GM19468 (cell line): ENCODE measurements around the gene GAS7.

Experiments
- ATAC-seq: cut with Tn5 transposase; IDR thresholded peaks from one replicate; pipeline ENCODE4 v1.9.1; 2021; ENCODE audit warnings: mild to moderate bottlenecking, moderate library complexity, moderate number of reproducible peaks; ENCODE audit not compliant: unreplicated experiment; ENCODE audit errors: extremely low read depth

GAS7 gene

GRCh38 chr17:9875441-9875840 lies 323.0 kb downstream of the GAS7 start:
- no peak for ATAC-seq

GRCh38 chr17:9874722-9875121 lies 323.7 kb downstream of the GAS7 start:
- no peak for ATAC-seq

- no peak for ATAC-seq
Measured at GRCh38 chr17:9872852-9873251, 325.6 kb downstream of the GAS7 start.

DNA sequence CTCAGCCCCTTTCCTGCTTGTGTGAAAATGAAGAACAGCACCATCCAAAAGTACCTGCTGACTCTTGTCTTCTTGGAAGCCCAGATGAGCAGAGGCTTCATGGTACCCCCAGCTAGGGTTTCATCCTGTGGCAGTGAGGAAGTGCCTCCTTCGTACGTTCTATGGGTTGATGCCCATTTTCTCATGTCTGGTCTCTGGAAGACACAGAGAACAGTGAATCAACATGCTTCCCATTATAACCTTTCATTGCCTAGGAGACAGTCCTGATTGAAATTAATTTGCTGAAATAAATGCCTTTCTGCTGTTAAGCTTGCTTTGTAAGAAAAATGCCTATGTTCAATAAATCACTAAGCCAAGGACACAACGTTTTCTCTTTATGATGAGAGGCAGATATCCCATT lies 329.9 kb downstream of the GAS7 start:
- no peak for ATAC-seq

GRCh38 chr17:9865586-9865985 lies 332.8 kb downstream of the GAS7 start:
- no peak for ATAC-seq

DNA sequence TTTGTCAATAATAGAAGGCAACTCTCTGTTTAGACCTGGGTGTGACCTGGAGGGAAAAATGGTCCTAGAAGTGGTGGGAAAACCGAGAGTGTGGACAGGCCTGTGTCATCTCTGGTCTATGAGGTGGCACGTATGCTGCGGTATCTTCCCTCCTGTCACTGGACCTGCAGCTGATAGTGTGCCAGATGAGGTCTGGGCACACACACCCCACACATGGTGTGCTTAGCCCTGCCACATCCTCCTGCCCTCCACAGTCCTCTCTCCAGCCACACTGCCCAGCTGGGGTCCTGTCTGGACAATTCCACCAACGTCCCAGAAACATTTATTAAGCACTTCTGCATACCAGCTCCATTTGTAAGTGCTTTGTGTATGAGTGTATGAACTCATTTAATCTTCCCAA lies 335.5 kb downstream of the GAS7 start:
- ATAC-seq = no peak

DNA sequence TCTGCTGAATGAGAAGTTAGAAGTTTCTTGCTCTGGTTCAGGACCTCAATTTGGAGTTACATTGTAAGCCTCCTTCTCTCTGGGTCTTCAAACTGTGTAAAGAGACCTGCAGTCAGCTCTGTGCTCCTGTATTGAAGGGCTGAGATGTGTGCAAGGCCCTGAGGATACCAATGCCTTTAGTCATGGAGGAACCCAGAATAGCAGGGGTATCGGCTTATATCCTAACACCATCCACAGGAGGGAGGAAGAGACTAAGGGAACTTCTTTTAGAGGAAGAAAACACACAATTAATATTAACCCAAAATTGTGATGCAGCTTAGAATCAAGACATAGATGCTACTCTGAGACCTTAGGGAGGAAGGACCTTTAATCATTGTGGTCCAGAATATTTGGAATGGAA lies 336.2 kb downstream of the GAS7 start:
- ATAC-seq = no peak

DNA sequence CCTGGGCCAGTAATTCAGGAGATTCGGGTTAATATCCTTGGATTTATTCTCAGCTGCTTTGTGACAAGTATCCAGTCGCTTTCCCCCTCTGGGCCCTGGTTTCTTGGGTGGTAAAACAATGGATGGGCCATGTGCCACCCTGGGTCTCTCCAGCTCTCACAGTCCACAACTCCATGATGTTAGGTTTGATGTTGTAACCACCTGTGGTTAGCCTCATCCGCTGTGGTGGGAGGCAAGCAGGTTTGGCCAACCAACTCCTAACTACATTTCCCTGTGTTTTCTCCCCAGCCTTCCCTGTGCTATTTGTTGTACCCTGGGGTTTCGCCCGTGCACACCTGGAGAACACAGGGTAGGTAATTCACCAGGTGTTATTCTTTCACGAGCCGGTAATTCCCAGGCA lies 337.6 kb downstream of the GAS7 start:
- ATAC-seq = no peak
